Common myeloid progenitor, CD34-positive (primary cell): ENCODE results near the gene ATG2A. TPM values are rescaled to one million over a fixed set of nuclear protein-coding genes. Genes with fewer than 3 reads are reported as not detected.

Source experiments
- CTCF ChIA-PET: fragments of 350-600 bp; sonication (Branson Sonifier 250); formaldehyde crosslinking; loops from one replicate; lab custom pipeline; 2021; ENCODE audit warnings: antibody characterized with exemption; lab: Charles Lee
- POLR2A ChIA-PET: fragments of 350-600 bp; sonication (Branson Sonifier 250); formaldehyde crosslinking; loops from one replicate; lab custom pipeline; 2021; ENCODE audit warnings: antibody characterized with exemption; lab: Charles Lee
- DNase-seq, 3 donors: peaks; one replicate each; pipeline versions ENCODE4 v3.0.0 to v3.0.0-alpha.2; 2013
- H3K27ac ChIP-seq, 2 experiments: 1 replicate in 1 of 2; 2 replicates in 1 of 2; pipeline ENCODE4 v1.7.0; 2013; ENCODE audit warnings: inconsistent platforms in 2 of 2, low read length in 2 of 2, mild to moderate bottlenecking in 2 of 2, low read depth in 1 of 2, moderate library complexity in 1 of 2; ENCODE audit not compliant: severe bottlenecking in 2 of 2, insufficient read depth in 1 of 2, poor library complexity in 1 of 2
- H3K27me3 ChIP-seq, 5 experiments: replicated peaks in 2 of 5; 1 replicate in 3 of 5; 2 replicates in 2 of 5; pipeline versions ENCODE4 v1.6.1 to v1.7.0; 2013; ENCODE audit warnings: low read length in 4 of 5, mild to moderate bottlenecking in 2 of 5, moderate library complexity in 2 of 5, inconsistent platforms in 1 of 5; ENCODE audit not compliant: insufficient read depth in 5 of 5, control insufficient read depth in 4 of 5
- H3K36me3 ChIP-seq, 4 experiments: 1 replicate in 2 of 4; 2 replicates in 2 of 4; pipeline versions ENCODE4 v1.6.1 to v1.7.0; 2013; ENCODE audit warnings: low read length in 3 of 4, control low read depth in 1 of 4, mild to moderate bottlenecking in 1 of 4; ENCODE audit not compliant: control insufficient read depth in 4 of 4, insufficient read depth in 4 of 4
- H3K4me1 ChIP-seq, 4 experiments: 1 replicate in 3 of 4; 2 replicates in 1 of 4; pipeline versions ENCODE4 v1.6.1 to v1.7.1; 2013; ENCODE audit warnings: low read length in 3 of 4, mild to moderate bottlenecking in 3 of 4, control low read depth in 1 of 4, inconsistent platforms in 1 of 4, moderate library complexity in 1 of 4; ENCODE audit not compliant: control insufficient read depth in 4 of 4, insufficient read depth in 4 of 4; ENCODE audit errors: control extremely low read depth in 1 of 4
- H3K4me3 ChIP-seq, 7 experiments: 1 replicate in 4 of 7; 2 replicates in 3 of 7; pipeline versions ENCODE4 v1.5.1 to v1.7.0; 2013; ENCODE audit warnings: mild to moderate bottlenecking in 7 of 7, low read length in 6 of 7, moderate library complexity in 6 of 7, inconsistent platforms in 2 of 7, low read depth in 2 of 7, control low read depth in 1 of 7; ENCODE audit not compliant: insufficient read depth in 4 of 7, control insufficient read depth in 1 of 7; ENCODE audit errors: extremely low read depth in 1 of 7
- H3K9me3 ChIP-seq, 5 experiments: 1 replicate in 4 of 5; 2 replicates in 1 of 5; pipeline versions ENCODE4 v1.6.1 to v1.7.1; 2013; ENCODE audit warnings: low read length in 4 of 5, mild to moderate bottlenecking in 2 of 5, inconsistent platforms in 1 of 5, low read depth in 1 of 5, moderate library complexity in 1 of 5; ENCODE audit not compliant: control insufficient read depth in 4 of 5, insufficient read depth in 2 of 5; ENCODE audit errors: control extremely low read depth in 1 of 5
- WGBS: methylation state at CpG from one replicate; pipeline ENCODE4 v1.1.5; 2013; ENCODE audit not compliant: insufficient coverage; 5-methylcytosine and 5-hydroxymethylcytosine counted together
- polyA plus RNA-seq: library from polyadenylated mRNA; unstranded; fragments of 120-200 nt; gene quantifications from one replicate; pipeline ENCODE4 v1.2.1, GENCODE V29; 2013

Gene ATG2A
- 10.1 TPM for polyA plus RNA-seq

DNA sequence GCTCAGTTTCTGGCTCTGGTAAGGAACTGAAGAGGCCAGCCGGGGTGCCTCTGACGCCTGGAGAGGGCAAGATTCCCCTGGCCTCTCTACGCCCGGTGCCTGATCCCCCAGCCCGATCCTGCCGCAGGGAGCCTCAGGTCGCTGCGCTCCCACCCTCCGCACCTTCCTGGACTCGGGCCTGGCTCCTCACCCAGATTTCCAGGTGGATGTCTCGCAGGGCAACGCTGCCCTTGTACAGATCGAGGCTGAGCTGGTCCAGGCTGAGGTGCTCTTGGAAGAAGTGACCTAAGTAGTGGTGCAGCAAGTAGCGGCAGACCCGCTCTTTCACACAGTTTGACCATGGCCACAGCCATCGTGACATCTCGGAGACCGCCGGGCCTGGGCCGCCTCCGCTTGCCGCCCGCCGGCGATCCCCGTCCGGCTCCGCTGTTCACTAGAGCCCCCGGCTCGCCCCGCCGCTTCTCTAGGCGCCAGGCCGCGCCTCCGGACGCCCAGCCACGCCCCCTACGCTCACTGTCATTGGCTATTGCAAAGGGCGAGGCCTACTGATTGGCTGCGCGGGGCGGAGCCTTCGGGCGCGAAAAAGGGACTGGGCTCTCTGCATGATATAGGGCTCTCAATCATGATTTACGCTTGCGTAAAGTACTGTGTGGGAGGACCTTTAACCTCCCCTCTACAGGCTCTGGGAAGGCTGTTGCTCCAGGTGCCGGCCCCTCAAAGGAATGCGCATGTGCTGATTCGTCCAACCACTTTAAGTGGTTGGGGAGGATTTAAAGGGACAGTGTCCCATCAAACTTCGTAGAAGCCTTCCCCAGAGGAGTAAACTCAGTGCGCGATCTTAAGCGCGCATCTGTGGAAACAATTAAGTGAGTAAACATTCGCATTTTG lies at the start of gene ATG2A:
Gene ATG2A (minus strand): TSS at position 435 of the 888 bp plus-strand sequence. CDS start 74 bp downstream, at position 361.
- POLR2A ChIA-PET, result no interaction called here
- Histone ChIP-seq H3K27ac (peak within 1 kb of the TSS; percentile 79 to 92), H3K4me1 (peaks cover 6 to 38% (median 27%) of the 10 kb centered on the region in 4 experiments), H3K27me3 (no peaks in the 10 kb centered on the region), H3K4me3 (peak within 1 kb of the TSS; percentile 77 to 99 (median 92)), H3K36me3 (peaks cover 2 to 22% (median 18%) of the 10 kb centered on the region in 4 experiments), H3K9me3 (no peaks in the 10 kb centered on the region)
- DNase-seq, result peak; percentile 99 to 100 (median 100)
- CTCF ChIA-PET, result interaction anchor here (0.6 to 1.6 kb wide), 9 partner anchors 20 to 301 kb away, joined by 3 to 5 read pairs (median 3); partner anchors contain the start of genes BATF2 and SF1
- under 1% methylated on average over 48 of the region's 57 CpGs for WGBS

- 69% methylated on average over 3 of the region's 5 CpGs for WGBS
- Histone ChIP-seq H3K9me3 (no peaks in the 10 kb centered on the region), H3K36me3 (no peaks in the 10 kb centered on the region), H3K4me3 (no peak overlapping the region), H3K27me3 (no peaks in the 10 kb centered on the region), H3K27ac (no peak overlapping the region), H3K4me1 (no peaks in the 10 kb centered on the region)
- ChIA-PET POLR2A (no interaction called here), CTCF (interaction anchor here (1.0 to 1.9 kb wide), 4 partner anchors 9 to 33 kb away, joined by 3 to 4 read pairs (median 3); partner anchors contain the start of gene BATF2)
- no peak for DNase-seq
These were observed 46.1 kb upstream of the ATG2A start for GRCh38 chr11:64963072-64963631.

GRCh38 chr11:64960719-64961118 lies 43.7 kb upstream of the ATG2A start:
- Histone ChIP-seq H3K36me3 (no peaks in the 10 kb centered on the region), H3K4me1 (no peaks in the 10 kb centered on the region), H3K27ac (no peak overlapping the region), H3K9me3 (no peaks in the 10 kb centered on the region), H3K4me3 (no peak overlapping the region), H3K27me3 (no peaks in the 10 kb centered on the region)
- 96% methylated on average over 3 of the region's 4 CpGs for WGBS
- DNase-seq, result no peak
- ChIA-PET CTCF (no interaction called here), POLR2A (no interaction called here)

GRCh38 chr11:64959498-64959897 lies 42.5 kb upstream of the ATG2A start:
- peaks cover 0 to 4% (median under 1%) of the 10 kb centered on the region in 5 experiments for H3K27me3 ChIP-seq
- no peaks in the 10 kb centered on the region for H3K36me3 ChIP-seq
- ChIA-PET POLR2A (no interaction called here), CTCF (interaction anchor here (1.0 kb wide), 1 partner anchor 33 kb away, joined by 3 read pairs; no protein-coding TSS in a partner anchor)
- no peaks in the 10 kb centered on the region for H3K4me1 ChIP-seq
- H3K4me3 ChIP-seq, result no peak overlapping the region
- no peak for DNase-seq
- no peak overlapping the region for H3K27ac ChIP-seq
- H3K9me3 ChIP-seq, result no peaks in the 10 kb centered on the region
- 100% methylated on average over 2 of the region's 3 CpGs for WGBS

DNA sequence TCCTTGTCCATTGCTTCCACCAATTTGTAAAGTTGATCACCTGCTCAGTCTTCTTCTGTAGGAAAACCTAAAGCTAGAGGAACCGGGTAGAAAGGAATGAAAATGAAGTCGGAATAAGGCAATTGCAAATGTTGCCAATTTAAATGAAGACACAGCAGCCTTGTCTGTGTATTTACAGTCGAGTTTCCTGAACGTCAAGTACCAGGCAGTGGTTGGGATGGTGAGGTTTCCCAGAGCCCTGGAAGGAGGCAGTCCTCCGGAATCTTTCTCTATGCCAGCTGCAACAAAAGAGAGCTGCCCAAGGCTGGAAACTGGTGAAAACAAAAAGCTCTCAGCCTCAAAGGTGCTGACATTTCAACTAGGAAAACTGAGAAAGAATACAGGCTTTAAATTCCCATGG lies 37.2 kb upstream of the ATG2A start:
- Histone ChIP-seq H3K4me3 (no peak overlapping the region), H3K27ac (no peak overlapping the region), H3K36me3 (no peaks in the 10 kb centered on the region), H3K4me1 (no peaks in the 10 kb centered on the region), H3K9me3 (no peaks in the 10 kb centered on the region), H3K27me3 (peaks cover 0 to 9% (median 4%) of the 10 kb centered on the region in 5 experiments)
- ChIA-PET CTCF (interaction anchor here (1.1 to 1.4 kb wide), 2 partner anchors 9 to 60 kb away, joined by 4 read pairs; no protein-coding TSS in a partner anchor), POLR2A (no interaction called here)
- WGBS, result 83% methylated on average over 5 of the region's 5 CpGs
- DNase-seq, result no peak

GRCh38 chr11:64951529-64951928 lies 34.5 kb upstream of the ATG2A start:
- Histone ChIP-seq H3K9me3 (no peaks in the 10 kb centered on the region), H3K4me3 (no peak overlapping the region), H3K27me3 (peaks cover 0 to 10% (median 4%) of the 10 kb centered on the region in 5 experiments), H3K4me1 (no peaks in the 10 kb centered on the region), H3K36me3 (no peaks in the 10 kb centered on the region), H3K27ac (no peak overlapping the region)
- WGBS, result 70% methylated on average over 2 of the region's 4 CpGs
- no peak for DNase-seq
- ChIA-PET POLR2A (no interaction called here), CTCF (interaction anchor here (0.9 to 1.2 kb wide), 4 partner anchors 16 to 48 kb away, joined by 3 read pairs; partner anchors contain the start of gene GPHA2)
